PC-9 (cell line): ENCODE results near the gene DMGDH. TPM values are rescaled to one million over a fixed set of nuclear protein-coding genes. Genes with fewer than 3 reads are reported as not detected.
A peak's percentile ranks its signal among the peaks of the same experiment; 100 is the strongest.

ENCODE experiments used
- BruUV-seq: library from RNA; stranded (reverse); fragments of 400-500 nt; replicated peaks from 2 replicates; lab custom pipeline; 2021; lab: Mats Ljungman, UMichigan
- CTCF ChIA-PET: fragments of 300-600 bp; sonication (Branson Sonifier 250); formaldehyde crosslinking; loops from one replicate; lab custom pipeline; 2022; ENCODE audit warnings: antibody characterized with exemption; lab: Charles Lee
- POLR2A ChIA-PET: fragments of 300-600 bp; sonication (Branson Sonifier 250); formaldehyde crosslinking; loops from one replicate; lab custom pipeline; 2022; ENCODE audit warnings: antibody characterized with exemption; ENCODE audit not compliant: unreplicated experiment; lab: Charles Lee
- DNase-seq, 2 experiments: peaks; one replicate each; pipeline versions ENCODE4 v3.0.0 to v3.0.0-alpha.2; 2015 to 2022; ENCODE audit warnings: mixed read lengths in 1 of 2
- H2AFZ ChIP-seq: fragments of 200-600 bp; sonication (generic); 2 replicates; pipeline ENCODE4 v1.8.1; 2017; ENCODE audit warnings: antibody characterized with exemption
- H3F3A ChIP-seq: fragments of 200-600 bp; sonication (generic); 2 replicates; pipeline ENCODE4 v1.8.1; 2017; ENCODE audit warnings: antibody characterized with exemption, mild to moderate bottlenecking, low read depth; ENCODE audit not compliant: insufficient read depth
- H3K27ac ChIP-seq: fragments of 200-600 bp; sonication (generic); 2 replicates; pipeline ENCODE4 v1.6.1; 2016; ENCODE audit warnings: mixed run types
- H3K27me3 ChIP-seq: fragments of 200-600 bp; sonication (generic); 2 replicates; pipeline ENCODE4 v1.6.1; 2016; ENCODE audit warnings: low read depth, mixed run types; ENCODE audit not compliant: insufficient read depth
- H3K36me3 ChIP-seq: fragments of 200-600 bp; sonication (generic); 2 replicates; pipeline ENCODE4 v1.6.1; 2016; ENCODE audit warnings: low read depth, mixed run types
- H3K4me1 ChIP-seq: fragments of 200-600 bp; sonication (generic); replicated peaks from 2 replicates; pipeline ENCODE4 v1.6.1; 2016; ENCODE audit warnings: mixed run types; ENCODE audit not compliant: insufficient read depth
- H3K4me2 ChIP-seq: fragments of 200-600 bp; sonication (generic); 2 replicates; pipeline ENCODE4 v1.6.1; 2017; ENCODE audit warnings: mixed run types
- H3K4me3 ChIP-seq: fragments of 200-600 bp; sonication (generic); 2 replicates; pipeline ENCODE4 v1.6.1; 2016; ENCODE audit warnings: mixed run types
- H3K79me2 ChIP-seq: fragments of 200-600 bp; sonication (generic); 2 replicates; pipeline ENCODE4 v1.6.1; 2017; ENCODE audit warnings: low read depth, mixed run types
- H3K9me2 ChIP-seq: fragments of 200-600 bp; sonication (generic); 2 replicates; pipeline ENCODE4 v1.8.1; 2017; ENCODE audit warnings: mild to moderate bottlenecking; ENCODE audit not compliant: insufficient read depth
- H3K9me3 ChIP-seq: fragments of 200-600 bp; sonication (generic); 2 replicates; pipeline ENCODE4 v1.8.1; 2016; ENCODE audit warnings: low read depth; ENCODE audit not compliant: insufficient read depth
- H4K20me1 ChIP-seq: fragments of 200-600 bp; sonication (generic); 2 replicates; pipeline ENCODE4 v1.8.1; 2017; ENCODE audit not compliant: insufficient read depth
- EZH2 ChIP-seq: fragments of 200-600 bp; sonication (generic); IDR thresholded peaks from 2 replicates; pipeline ENCODE4 v1.8.0; 2017; ENCODE audit warnings: antibody characterized with exemption, low read depth
- intact Hi-C: fragments of 100-400 bp; cut with micrococcal nuclease; formaldehyde crosslinking; loops from one replicate; pipeline ENCODE4 v1.10.0; 2022; ENCODE audit not compliant: unreplicated experiment
- total RNA-seq: library from RNA; stranded (reverse); gene quantifications from 2 replicates; pipeline ENCODE4 v1.2.3, GENCODE V29; 2021
- TF ChIP-seq, protein P1 (sequence below): fragments of 200-600 bp; sonication (generic); conservative IDR thresholded peaks from 2 replicates; pipeline ENCODE4 v1.6.1; 2017; ENCODE audit warnings: mixed run types, antibody characterized with exemption, mild to moderate bottlenecking, moderate library complexity

Gene DMGDH
- total RNA-seq, 1 experiment from 2014 or later, result 8.1 TPM

DNA sequence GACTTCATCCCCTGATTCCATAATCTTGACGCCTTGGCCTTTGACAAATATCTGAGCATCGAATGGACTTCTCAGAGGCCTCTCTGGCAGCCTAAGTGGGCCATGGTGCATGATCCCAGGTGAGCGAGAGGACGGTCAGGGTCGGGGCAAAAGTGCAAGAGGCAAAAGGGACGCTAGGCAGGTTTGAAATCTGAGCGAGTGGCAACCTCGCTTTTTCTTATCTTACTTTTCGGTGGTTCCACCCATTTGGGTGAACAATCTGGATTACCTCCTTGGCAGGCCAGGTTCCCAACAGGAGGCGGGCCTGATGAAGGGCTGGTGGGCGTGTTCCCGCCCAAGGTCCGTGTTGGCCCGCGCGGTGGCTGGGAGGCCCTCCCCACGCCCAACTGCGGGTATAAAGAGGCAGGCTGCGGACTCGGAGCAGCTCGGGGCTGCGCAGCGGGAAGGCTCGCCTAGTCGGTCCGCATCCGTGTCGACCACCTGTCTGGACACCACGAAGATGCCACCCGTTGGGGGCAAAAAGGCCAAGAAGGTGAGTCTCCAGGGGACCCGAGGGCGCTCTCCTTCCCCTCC lies 42.0 kb upstream of the DMGDH start, which contains the start of gene BHMT:
Gene BHMT, plus strand, starts transcription at position 423 of the 573 bp plus-strand sequence. Its CDS starts 77 bp downstream, at position 500.
- Histone ChIP-seq H3K36me3 (no peaks in the 10 kb centered on the region), H3K9me2 (no peaks in the 10 kb centered on the region), H3K27me3 (no peaks in the 10 kb centered on the region), H3K4me3 (no peak within 1 kb of the TSS), H3K4me1 (no peaks in the 10 kb centered on the region), H4K20me1 (no peaks in the 10 kb centered on the region), H3K27ac (no peak within 1 kb of the TSS), H3F3A (no peaks in the 10 kb centered on the region), H3K4me2 (no peak within 1 kb of the TSS), H3K9me3 (no peaks in the 10 kb centered on the region), H3K79me2 (no peaks in the 10 kb centered on the region), H2AFZ (no peak within 1 kb of the TSS)
- TF ChIP-seq, protein P1, sequence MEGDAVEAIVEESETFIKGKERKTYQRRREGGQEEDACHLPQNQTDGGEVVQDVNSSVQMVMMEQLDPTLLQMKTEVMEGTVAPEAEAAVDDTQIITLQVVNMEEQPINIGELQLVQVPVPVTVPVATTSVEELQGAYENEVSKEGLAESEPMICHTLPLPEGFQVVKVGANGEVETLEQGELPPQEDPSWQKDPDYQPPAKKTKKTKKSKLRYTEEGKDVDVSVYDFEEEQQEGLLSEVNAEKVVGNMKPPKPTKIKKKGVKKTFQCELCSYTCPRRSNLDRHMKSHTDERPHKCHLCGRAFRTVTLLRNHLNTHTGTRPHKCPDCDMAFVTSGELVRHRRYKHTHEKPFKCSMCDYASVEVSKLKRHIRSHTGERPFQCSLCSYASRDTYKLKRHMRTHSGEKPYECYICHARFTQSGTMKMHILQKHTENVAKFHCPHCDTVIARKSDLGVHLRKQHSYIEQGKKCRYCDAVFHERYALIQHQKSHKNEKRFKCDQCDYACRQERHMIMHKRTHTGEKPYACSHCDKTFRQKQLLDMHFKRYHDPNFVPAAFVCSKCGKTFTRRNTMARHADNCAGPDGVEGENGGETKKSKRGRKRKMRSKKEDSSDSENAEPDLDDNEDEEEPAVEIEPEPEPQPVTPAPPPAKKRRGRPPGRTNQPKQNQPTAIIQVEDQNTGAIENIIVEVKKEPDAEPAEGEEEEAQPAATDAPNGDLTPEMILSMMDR, result no peak
- TF ChIP-seq EZH2, result no peak
- POLR2A ChIA-PET, result no interaction called here
- BruUV-seq, result no TSS peak
- no peak for DNase-seq
- intact Hi-C loops, result no loop called here
- CTCF ChIA-PET, result no interaction called here

DNA sequence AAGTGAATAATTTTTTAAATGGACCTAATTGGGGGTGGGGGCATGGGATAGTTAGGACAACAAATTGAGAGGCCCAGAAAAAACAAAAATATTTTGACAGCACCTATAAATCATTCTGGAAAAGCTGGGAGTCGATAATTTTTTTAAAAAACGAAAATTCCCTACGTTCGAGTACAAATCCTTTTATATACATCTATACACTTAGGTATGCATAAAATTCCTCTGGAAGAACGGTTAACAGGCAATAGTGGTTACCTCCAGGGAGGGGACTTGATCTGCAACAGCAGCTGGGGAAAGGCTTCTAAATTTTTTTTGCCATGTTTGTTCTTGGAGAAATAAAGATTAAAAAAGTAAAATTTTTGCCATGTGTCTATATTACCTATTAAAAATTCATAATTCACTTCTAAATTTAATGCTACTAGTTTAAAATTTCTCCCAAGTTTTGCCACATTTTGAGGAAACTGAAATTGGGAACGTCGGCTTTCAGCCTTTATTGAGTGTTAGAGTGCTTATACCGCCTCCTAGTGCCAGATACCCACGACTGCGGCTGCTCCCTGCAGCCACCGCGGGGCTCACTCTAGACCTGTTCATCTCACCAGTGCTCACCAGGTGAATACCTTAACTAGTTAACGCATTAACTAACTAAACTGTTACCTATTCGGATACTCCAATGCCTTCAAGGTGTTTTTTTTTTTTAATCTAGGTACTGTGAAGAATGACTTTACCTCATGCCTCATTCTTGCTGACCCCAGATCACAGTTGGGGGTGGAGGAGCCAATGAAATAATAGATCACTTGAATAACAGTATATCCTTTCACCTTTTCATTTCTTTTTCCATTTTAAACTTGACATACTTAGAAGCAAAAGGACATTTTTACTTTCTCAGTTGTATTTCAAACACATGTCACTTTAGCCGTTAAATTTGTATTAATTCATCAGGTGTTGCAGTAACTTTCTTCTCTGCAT lies 40.3 kb upstream of the DMGDH start:
- CTCF ChIA-PET, result no interaction called here
- Histone ChIP-seq H3K9me3 (no peaks in the 10 kb centered on the region), H3K4me3 (no peak overlapping the region), H3K9me2 (no peaks in the 10 kb centered on the region), H3K27ac (no peak overlapping the region), H3K79me2 (no peaks in the 10 kb centered on the region), H3K4me1 (no peaks in the 10 kb centered on the region), H3K36me3 (no peaks in the 10 kb centered on the region), H3K27me3 (no peaks in the 10 kb centered on the region), H4K20me1 (no peaks in the 10 kb centered on the region), H3F3A (no peaks in the 10 kb centered on the region), H2AFZ (no peak overlapping the region), H3K4me2 (no peak overlapping the region)
- TF ChIP-seq EZH2, result no peak
- TF ChIP-seq, protein P1, result peak; percentile 39; the same call in 1 of the 2 replicates
- POLR2A ChIA-PET, result no interaction called here
- no peak for DNase-seq
- no TSS peak for BruUV-seq
- intact Hi-C loops, result no loop called here

DNA sequence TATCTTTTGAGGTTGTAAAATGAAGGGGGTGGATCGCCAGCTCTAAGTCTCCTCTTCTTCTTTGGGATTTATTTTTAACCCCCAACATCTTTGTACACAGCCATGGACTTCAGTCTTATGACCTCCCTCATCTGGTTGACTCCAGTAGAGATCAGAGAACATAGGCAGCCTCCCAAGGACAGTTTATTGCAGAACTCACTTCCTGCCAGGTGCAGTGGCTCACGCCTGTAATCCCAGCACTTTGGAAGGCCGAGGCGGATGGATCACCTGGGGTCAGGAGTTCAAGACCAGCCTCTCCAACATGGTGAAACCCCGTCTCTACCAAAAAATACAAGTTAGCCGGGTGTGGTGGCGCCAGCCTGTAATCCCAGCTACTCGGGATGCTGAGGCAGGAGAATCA lies 39.3 kb upstream of the DMGDH start:
- Histone ChIP-seq H2AFZ (no peak overlapping the region), H3K27ac (no peak overlapping the region), H3K79me2 (no peaks in the 10 kb centered on the region), H3F3A (no peaks in the 10 kb centered on the region), H3K36me3 (no peaks in the 10 kb centered on the region), H3K9me3 (no peaks in the 10 kb centered on the region), H4K20me1 (no peaks in the 10 kb centered on the region), H3K4me2 (no peak overlapping the region), H3K4me1 (no peaks in the 10 kb centered on the region), H3K4me3 (no peak overlapping the region), H3K9me2 (no peaks in the 10 kb centered on the region), H3K27me3 (no peaks in the 10 kb centered on the region)
- ChIA-PET POLR2A (no interaction called here), CTCF (interaction anchor here (0.7 kb wide), 1 partner anchor 15 kb away, joined by 3 read pairs; no protein-coding TSS in a partner anchor)
- no TSS peak for BruUV-seq
- intact Hi-C loops, result no loop called here
- no peak for TF ChIP-seq EZH2
- TF ChIP-seq, protein P1, result no peak
- DNase-seq, result no peak
